Upper lobe of left lung (tissue), 6 donors: ENCODE measurements around the gene APOBEC3G. TPM values are rescaled to one million over a fixed set of nuclear protein-coding genes. Genes with fewer than 3 reads are reported as not detected.
"Not testable (repeated sequence)": the region's sequence is repeated elsewhere in the genome, so short reads cannot be mapped to it uniquely, and the experiment has no call there.

ENCODE experiments used
- ATAC-seq, 2 donors: fragments of 200-7000 bp; cut with Tn5 transposase; one replicate each; pipeline ENCODE4 v1.9.1; 2022; ENCODE audit warnings: mild to moderate bottlenecking in 2 of 2, moderate library complexity in 2 of 2; ENCODE audit not compliant: low FRiP score in 2 of 2
- DNase-seq, 2 donors: peaks; one replicate each; pipeline ENCODE4 v3.0.0-alpha.2; 2019 to 2020
- H3K27ac ChIP-seq, 4 donors: fragments of 200-600 bp; sonication (generic); one replicate each; pipeline ENCODE4 v1.5.1; 2016 to 2019
- H3K27me3 ChIP-seq, 4 donors: fragments of 200-600 bp; sonication (generic); one replicate each; pipeline ENCODE4 v1.5.1; 2017 to 2019
- H3K36me3 ChIP-seq, 4 donors: fragments of 200-600 bp; sonication (generic); one replicate each; pipeline ENCODE4 v1.5.1; 2016 to 2019
- H3K4me1 ChIP-seq, 4 donors: fragments of 200-600 bp; sonication (generic); one replicate each; pipeline ENCODE4 v1.5.1; 2018 to 2019
- H3K4me3 ChIP-seq, 4 donors: fragments of 200-600 bp; sonication (generic); one replicate each; pipeline ENCODE4 v1.5.1; 2017 to 2019; ENCODE audit warnings: mild to moderate bottlenecking in 2 of 4, moderate library complexity in 1 of 4
- H3K9me3 ChIP-seq, 4 donors: fragments of 200-600 bp; sonication (generic); one replicate each; pipeline ENCODE4 v1.5.1; 2018 to 2019
- CTCF ChIP-seq, 6 experiments: fragments of 450-650 bp in 4 of 6; fragments of 200-600 bp in 2 of 6; sonication (generic) in 2 of 6; IDR thresholded peaks; one replicate each; pipeline ENCODE4 v1.5.1; 2016 to 2019; ENCODE audit warnings: antibody characterized with exemption in 6 of 6
- EP300 ChIP-seq, 4 donors: sonication (generic); formaldehyde crosslinking; IDR thresholded peaks; one replicate each; pipeline ENCODE4 v1.5.1; 2017; ENCODE audit warnings: antibody characterized with exemption in 4 of 4, control low read depth in 2 of 4
- POLR2A ChIP-seq, 4 donors: fragments of 450-650 bp; IDR thresholded peaks; one replicate each; pipeline ENCODE4 v1.5.1; 2016 to 2017; ENCODE audit warnings: antibody characterized with exemption in 4 of 4, mild to moderate bottlenecking in 2 of 4
- POLR2AphosphoS5 ChIP-seq, 2 donors: sonication (generic); formaldehyde crosslinking; IDR thresholded peaks; one replicate each; pipeline ENCODE4 v1.5.1; 2017; ENCODE audit warnings: antibody characterized with exemption in 2 of 2
- WGBS, 2 donors: methylation state at CpG; one replicate each; pipeline ENCODE4 v1.1.5; 2017 to 2018; 5-methylcytosine and 5-hydroxymethylcytosine counted together
- total RNA-seq, 6 donors: library from RNA; depleted of rRNA in 4 of 6; stranded (reverse); fragments of >200 nt in 4 of 6; gene quantifications; one replicate each; pipeline versions ENCODE4 v1.1.0 to v1.2.1, GENCODE V29; 2016 to 2021
- donor health status: DM: no; HTN: no; CAD: no; lungs with moderate emphysema.
- donor health status: DM: no; HTN: yes; CAD: no; lungs with severe emphysema.

Gene APOBEC3G
- total RNA-seq, 6 donors from 2014 or later, result 10.2 to 38.8 (median 15.8) TPM

- peak overlapping the region in 3 of 4 donors; percentile 86 to 95 (median 94) for H3K27ac ChIP-seq
Observed at GRCh38 chr22:39039306-39040126, 37.6 kb upstream of the APOBEC3G start.

GRCh38 chr22:39040155-39040537, 36.9 kb upstream of the APOBEC3G start:
- not testable (repeated sequence) for DNase-seq, H3K9me3 ChIP-seq, H3K27me3 ChIP-seq, ATAC-seq, H3K36me3 ChIP-seq
- H3K4me3 ChIP-seq, result peak overlapping the region in 3 of 4 donors; percentile 59 to 69 (median 65)
- H3K27ac ChIP-seq, result peak overlapping the region; percentile 84 to 95 (median 90)
- WGBS, 2 donors, result 28 to 41% methylated on average over 8 of the region's 14 CpGs
- peaks cover 9 to 14% (median 12%) of the 10 kb centered on the region in 4 donors for H3K4me1 ChIP-seq

More at GRCh38 chr22:39039306-39040126, 37.6 kb upstream of the APOBEC3G start:
- Histone ChIP-seq H3K27me3 (no peaks in the 10 kb centered on the region), H3K4me1 (peaks cover 9 to 14% (median 12%) of the 10 kb centered on the region in 4 donors), H3K36me3 (peaks cover 0 to 7% (median 3%) of the 10 kb centered on the region in 4 donors), H3K9me3 (no peaks in the 10 kb centered on the region), H3K4me3 (peak overlapping the region in 2 of 4 donors; percentile 65 to 69)
- WGBS, 2 donors, result 93 to 95% methylated on average over 19 of the region's 19 CpGs
- no peak for TF ChIP-seq POLR2A (IDR thresholded peaks at IDR 0.05)
- no peak for TF ChIP-seq POLR2AphosphoS5 (IDR thresholded peaks at IDR 0.05)
- no peak for TF ChIP-seq CTCF (IDR thresholded peaks at IDR 0.05)
- no peak for TF ChIP-seq EP300 (IDR thresholded peaks at IDR 0.05)
- ATAC-seq (no peak), DNase-seq (no peak)

- TF ChIP-seq POLR2A (IDR thresholded peaks at IDR 0.05) (peak in 3 of 4 donors; percentile 43 to 68 (median 43)), CTCF (IDR thresholded peaks at IDR 0.05) (peak in 1 of 6 experiments; percentile 18), POLR2AphosphoS5 (IDR thresholded peaks at IDR 0.05) (peak in 1 of 2 donors; percentile 62)
- not testable (repeated sequence) for H3K27me3 ChIP-seq, H3K9me3 ChIP-seq
- Histone ChIP-seq H3K27ac (peak within 1 kb of the TSS; percentile 84 to 95 (median 90)), H3K4me1 (peaks cover 9 to 14% (median 12%) of the 10 kb centered on the region in 4 donors), H3K4me3 (peak within 1 kb of the TSS; percentile 25 to 69 (median 62)), H3K36me3 (peaks cover 0 to 12% (median 3%) of the 10 kb centered on the region in 4 donors)
- ATAC-seq (peak; percentile 93), DNase-seq (peak; percentile 72 to 82)
- WGBS, 2 donors, result 4 to 5% methylated on average over 11 to 13 of the region's 21 CpGs
Observed at GRCh38 chr22:39040538-39041296, 36.4 kb upstream of the APOBEC3G start, which contains the start of gene APOBEC3F. TSS of gene APOBEC3F (plus strand) at chr22:39040864. CDS start at chr22:39040961, 97 bp downstream.

- peak in 1 of 2 donors; percentile 38 for DNase-seq
- 93 to 94% methylated on average over 7 of the region's 7 CpGs for WGBS, 2 donors
- Histone ChIP-seq H3K27me3 (no peaks in the 10 kb centered on the region), H3K36me3 (peaks cover 0 to 16% (median 3%) of the 10 kb centered on the region in 4 donors), H3K27ac (peak overlapping the region in 2 of 4 donors; percentile 86 to 95), H3K9me3 (no peaks in the 10 kb centered on the region), H3K4me1 (peaks cover 9 to 14% (median 12%) of the 10 kb centered on the region in 4 donors), H3K4me3 (no peak overlapping the region)
- TF ChIP-seq EP300 (IDR thresholded peaks at IDR 0.05) (no peak), POLR2A (IDR thresholded peaks at IDR 0.05) (no peak), CTCF (IDR thresholded peaks at IDR 0.05) (no peak), POLR2AphosphoS5 (IDR thresholded peaks at IDR 0.05) (no peak)
- no peak for ATAC-seq
Observed at GRCh38 chr22:39041908-39042307, 35.2 kb upstream of the APOBEC3G start.

GRCh38 chr22:39043063-39043462, 34.0 kb upstream of the APOBEC3G start:
- ATAC-seq, H3K27ac ChIP-seq, H3K27me3 ChIP-seq, H3K4me3 ChIP-seq, H3K9me3 ChIP-seq, DNase-seq: not testable (repeated sequence)
- H3K4me1 ChIP-seq, result peaks cover 9 to 14% (median 12%) of the 10 kb centered on the region in 4 donors
- 94 to 96% methylated on average over 18 of the region's 18 CpGs for WGBS, 2 donors
- H3K36me3 ChIP-seq, result peaks cover 0 to 16% (median 3%) of the 10 kb centered on the region in 4 donors

- 78 to 93% methylated on average over 14 of the region's 14 CpGs for WGBS, 2 donors
- ATAC-seq, H3K27me3 ChIP-seq, H3K4me3 ChIP-seq, H3K9me3 ChIP-seq, H3K27ac ChIP-seq: not testable (repeated sequence)
- DNase-seq, result peak in 1 of 2 donors; percentile 68
- peaks cover 9 to 11% (median 10%) of the 10 kb centered on the region in 4 donors for H3K4me1 ChIP-seq
- peaks cover 0 to 16% (median 3%) of the 10 kb centered on the region in 4 donors for H3K36me3 ChIP-seq
Observed at GRCh38 chr22:39045136-39045535, 31.9 kb upstream of the APOBEC3G start.

- ATAC-seq, H3K4me3 ChIP-seq, H3K4me1 ChIP-seq, H3K27me3 ChIP-seq, H3K27ac ChIP-seq, H3K9me3 ChIP-seq, DNase-seq, H3K36me3 ChIP-seq: not testable (repeated sequence)
- WGBS, 2 donors, result 82 to 86% methylated on average over 7 of the region's 7 CpGs
Observed at GRCh38 chr22:39049486-39049885, 27.6 kb upstream of the APOBEC3G start.

- not testable (repeated sequence) for H3K9me3 ChIP-seq, H3K36me3 ChIP-seq, H3K4me1 ChIP-seq, H3K27ac ChIP-seq, H3K4me3 ChIP-seq, H3K27me3 ChIP-seq, DNase-seq
- peak in 1 of 2 donors; percentile 6 for ATAC-seq
- WGBS, 2 donors, result 81 to 90% methylated on average over 10 to 14 of the region's 18 CpGs
Observed at GRCh38 chr22:39051844-39052495, 25.1 kb upstream of the APOBEC3G start.
